Activated CD4-positive, alpha-beta T cell treated with anti-CD3 and anti-CD28 coated beads, Interleukin-2, Interleukin-6, amounts not matched to agents 100 ng/mL and 50 ng/mL, durations not matched to agents 16 hours and 8 hours (primary cell): ENCODE data around the gene YTHDF2.
"Not testable (repeated sequence)": the region's sequence is repeated elsewhere in the genome, so short reads cannot be mapped to it uniquely, and the experiment has no call there.

Experiments used
- DNase-seq: peaks from one replicate; pipeline ENCODE4 v3.0.0-alpha.2; 2020

Gene YTHDF2

DNA sequence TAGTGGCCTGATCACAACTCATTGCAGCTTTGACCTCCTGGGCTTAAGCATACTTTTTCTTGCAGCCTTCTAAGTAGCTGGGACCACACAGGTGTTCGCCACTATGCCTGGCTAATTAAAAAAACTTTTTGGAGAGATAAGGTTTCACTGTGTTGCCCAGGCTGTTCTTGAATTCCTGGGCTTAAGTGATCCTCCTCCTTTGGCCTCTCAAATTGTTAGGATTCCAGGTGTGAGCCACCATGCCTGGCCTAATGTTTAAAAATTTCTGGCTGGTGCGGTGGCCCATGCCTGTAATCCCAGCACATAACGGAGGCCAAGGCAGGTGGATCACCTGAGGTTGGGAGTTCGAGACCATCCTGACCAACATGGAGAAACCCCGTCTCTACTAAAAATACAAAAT, 24.4 kb downstream of the YTHDF2 start:
- no peak for DNase-seq

DNA sequence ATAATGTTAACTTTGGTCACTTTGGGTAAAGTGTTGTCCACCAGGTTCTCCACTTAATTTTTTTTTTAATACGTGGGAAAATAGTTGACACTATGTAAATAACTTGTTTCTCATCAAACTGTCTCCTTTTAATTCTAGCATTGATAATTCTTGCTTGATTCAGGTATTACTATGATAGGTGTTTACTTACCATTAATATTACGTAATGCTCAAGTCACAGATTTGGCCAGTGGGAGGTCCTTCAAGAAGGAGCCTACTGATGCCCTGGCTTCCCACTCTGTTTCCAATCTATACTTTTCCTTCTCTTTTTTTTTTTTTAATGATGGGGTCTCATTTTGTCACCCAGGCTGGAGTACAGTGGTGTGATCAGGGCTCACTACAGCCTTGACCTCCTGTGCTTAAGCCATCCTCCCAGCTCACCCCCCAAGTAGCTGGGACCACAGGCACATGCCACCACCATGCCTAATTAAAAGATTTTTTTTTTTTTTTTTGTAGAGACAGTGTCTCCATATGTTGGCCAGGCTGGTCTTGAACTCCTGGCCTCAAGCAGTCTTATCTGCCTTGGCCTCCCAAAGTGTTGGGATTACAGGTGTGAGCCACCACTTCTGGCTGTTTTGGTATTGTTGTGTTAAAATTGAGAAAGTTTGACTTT, 29.9 kb downstream of the YTHDF2 start:
- DNase-seq, result no peak

DNA sequence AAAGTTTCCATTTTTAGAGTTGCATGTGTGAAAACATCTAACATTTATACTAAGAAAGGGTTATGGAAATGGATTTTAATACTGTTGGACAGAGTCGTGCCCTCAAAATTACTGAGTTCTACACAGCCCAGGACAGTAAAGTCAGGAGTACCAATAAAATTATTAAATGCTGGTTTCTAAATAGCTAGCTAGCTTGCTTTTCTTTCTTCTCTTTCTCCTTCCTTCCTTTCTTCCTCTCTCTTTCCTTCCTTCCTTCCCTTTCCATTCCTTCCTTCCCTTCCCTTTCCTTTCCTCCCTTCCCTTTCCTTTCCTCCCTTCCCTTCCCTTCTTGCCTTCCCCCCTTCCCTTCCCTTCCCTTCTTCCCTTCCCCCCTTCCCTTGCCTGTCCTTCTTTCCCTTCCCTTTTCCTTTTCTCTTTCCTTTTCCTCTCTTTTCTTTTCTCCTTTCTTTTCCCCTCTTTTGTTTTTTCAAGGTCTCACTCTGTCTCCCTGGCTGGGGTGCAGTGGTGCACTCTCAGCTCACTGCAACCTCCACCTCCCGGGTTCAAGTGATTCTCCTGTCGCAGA, 33.9 kb downstream of the YTHDF2 start:
- DNase-seq, result no peak

DNA sequence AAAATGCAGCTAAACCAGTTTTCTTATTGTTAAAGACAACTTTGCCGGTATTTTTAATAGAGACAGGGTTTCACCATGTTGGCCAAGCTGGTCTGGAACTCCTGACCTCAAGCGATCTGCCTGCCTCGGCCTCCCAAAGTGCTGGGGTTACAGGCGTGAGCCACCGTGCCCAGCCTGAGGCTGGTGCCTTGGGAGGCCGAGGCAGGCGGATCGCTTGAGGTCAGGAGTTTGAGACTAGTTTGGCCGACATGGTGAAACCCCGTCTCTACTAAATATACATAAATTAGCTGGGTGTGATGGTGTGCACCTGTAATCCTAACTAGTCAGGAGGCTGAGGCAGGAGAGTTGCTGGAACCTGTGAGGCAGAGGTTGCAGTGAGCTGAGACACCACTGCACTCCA, 35.2 kb downstream of the YTHDF2 start:
- DNase-seq, result not testable (repeated sequence)

DNA sequence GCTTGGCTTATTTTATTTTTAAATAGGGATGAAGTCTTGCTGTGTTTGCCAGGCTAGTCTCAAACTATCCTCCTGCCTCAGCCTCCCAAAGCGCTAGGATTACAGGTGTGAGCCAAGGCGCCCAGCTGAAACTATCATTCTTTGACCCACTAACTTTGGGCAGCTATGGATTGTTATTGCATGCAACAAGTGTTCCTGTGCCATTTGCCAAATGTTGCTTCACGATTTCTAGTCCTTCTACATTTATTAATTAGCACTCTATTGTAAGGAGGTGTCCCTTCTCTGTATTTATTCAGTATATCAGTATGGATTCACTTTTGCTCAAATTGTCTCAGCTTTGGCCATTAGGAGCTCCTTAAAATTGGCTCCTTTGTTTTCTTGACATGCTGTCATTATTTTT, 36.4 kb downstream of the YTHDF2 start:
- no peak for DNase-seq

DNA sequence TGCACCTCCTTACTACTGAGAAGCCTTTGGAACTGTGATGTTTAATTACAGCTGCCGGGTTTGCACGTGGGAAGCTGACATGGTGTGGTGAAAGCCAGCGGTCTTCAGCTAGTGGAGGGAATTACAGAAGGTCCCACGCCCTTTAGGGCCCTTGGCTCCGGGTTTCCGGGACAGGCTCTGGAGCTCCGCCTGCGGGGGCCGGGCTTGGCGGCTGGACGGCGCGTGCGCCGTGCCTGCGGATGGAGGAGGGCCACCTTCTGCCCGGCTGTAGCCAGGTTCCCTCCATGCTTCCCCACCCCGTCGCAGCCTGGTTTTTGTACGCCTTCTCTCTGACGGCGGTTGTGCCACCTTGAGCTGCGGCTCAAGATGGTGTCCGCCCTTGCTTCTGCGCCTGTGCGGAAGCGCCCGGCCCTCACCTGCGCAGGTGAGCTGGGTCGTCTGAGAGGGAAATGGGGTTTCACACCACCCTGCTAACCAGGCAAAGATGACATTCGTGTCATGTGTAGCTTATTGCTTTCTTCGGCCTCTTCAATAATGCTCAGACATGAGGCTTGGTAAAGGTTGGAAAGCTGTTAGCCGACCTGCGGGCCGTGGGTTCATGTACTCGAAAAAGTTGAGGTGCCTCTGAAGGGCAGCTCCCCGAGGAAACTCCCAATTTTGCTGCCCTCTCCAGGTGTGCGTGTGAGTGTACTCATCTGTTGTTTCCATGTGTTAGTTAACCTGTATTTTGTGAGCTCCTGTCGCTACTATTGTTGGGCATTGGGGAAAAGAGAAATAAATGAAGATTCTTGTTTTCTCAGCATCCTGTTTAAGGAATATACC, 38.6 kb downstream of the YTHDF2 start:
- peak; percentile 74 for DNase-seq

DNA sequence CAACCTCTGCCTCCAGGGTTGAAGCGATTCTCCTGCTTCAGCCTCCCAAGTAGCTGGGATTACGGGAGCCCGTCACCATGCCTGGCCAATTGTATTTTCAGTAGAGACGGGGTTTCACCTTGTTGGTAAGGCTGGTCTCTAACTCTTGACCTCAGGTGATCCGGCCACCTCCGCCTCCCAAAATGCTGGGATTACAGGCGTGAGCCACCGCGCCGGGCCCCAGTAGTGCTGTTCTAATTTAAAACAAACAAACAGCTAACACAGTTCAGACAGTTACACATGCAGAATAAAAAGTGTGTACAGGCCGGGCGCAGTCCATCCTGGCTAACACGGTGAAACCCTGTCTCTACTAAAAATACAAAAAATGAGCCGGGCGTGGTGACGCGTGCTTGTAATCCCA, 39.6 kb downstream of the YTHDF2 start:
- no peak for DNase-seq

DNA sequence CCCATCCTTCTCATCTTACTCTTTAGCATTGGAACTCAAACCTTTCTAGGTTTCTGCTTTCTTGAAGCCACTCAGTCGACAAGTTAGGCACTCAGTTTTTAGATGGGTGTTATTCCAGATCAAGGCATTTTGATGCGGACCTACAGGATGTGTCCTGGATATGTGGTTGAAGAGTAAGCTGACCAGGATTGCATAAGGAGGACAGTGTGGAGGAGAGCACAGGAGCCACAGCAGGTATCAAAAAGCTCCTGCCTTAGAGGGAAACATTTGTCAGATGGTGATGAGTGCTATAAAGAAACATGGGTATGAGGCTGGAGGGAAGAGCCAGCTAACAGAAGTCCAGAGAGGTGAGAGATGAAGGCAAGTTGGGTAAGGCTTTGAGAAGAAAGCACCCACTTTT, 41.3 kb downstream of the YTHDF2 start:
- no peak for DNase-seq

DNA sequence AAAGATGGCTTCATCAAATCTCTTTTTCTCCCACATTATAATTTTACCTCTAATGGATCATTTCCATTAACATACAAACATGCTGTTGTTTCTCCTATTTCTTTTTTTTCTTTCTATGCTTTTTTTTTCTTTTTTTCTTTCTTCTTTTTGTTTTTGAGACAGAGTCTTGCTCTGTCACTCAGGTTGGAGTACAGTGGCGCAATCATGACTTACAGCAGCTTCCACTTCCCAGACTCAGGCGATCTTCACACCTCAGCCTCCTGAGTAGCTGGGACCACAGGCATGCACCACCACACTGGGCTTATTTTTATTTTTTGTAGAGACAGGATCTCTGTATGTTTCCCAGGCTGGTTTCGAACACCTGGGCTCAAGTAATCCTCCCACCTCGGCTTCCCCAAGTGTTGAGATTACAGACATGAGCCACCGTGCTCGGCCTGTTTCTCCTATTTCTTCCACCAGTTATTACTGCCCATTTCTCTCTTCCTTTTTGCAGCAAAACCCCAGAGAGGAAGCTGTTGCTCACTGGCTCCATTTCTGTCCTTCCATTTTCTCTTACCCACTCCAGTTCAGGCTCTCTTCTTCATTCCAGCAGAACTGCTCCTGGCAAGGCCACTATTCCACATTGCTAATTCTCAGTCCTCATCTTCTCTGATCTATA, 43.1 kb downstream of the YTHDF2 start:
- DNase-seq, result no peak

DNA sequence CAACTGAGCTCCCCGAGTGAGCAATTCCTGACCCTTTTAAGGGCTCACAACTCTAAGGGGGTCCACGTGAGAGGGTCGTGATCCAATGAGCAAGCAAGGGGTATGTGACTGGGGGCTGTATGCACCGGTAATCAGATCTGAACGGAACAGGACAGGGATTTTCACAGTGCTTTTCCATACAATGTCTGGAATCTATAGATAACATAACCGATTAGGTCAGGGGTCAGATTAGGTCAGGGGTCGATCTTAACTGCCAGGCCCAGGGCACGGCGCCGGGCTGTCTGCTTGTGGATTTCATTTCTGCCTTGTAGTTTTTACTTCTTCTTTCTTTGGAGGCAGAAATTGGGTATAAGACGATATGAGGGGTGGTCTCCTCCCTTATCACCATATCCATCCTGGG, 44.6 kb downstream of the YTHDF2 start:
- no peak for DNase-seq

DNA sequence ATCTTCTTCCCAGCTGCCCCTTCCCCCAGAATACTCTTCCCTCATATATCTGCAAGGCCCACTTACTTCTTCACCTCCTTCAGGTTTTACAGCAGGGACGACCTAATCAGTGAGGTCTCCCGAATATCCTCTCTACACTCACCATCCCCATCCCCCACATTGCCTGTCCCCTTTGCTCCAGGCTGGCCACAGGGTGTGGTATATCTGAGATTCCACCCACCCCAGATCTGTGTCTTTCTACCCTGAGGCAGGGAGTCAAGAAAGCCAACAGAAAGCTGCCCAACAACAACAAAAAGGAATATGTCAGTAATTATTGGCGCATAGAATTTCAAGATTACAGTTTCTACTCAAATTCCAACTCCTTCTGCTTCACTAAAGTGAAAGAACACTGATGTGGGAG, 45.3 kb downstream of the YTHDF2 start:
- DNase-seq, result no peak

DNA sequence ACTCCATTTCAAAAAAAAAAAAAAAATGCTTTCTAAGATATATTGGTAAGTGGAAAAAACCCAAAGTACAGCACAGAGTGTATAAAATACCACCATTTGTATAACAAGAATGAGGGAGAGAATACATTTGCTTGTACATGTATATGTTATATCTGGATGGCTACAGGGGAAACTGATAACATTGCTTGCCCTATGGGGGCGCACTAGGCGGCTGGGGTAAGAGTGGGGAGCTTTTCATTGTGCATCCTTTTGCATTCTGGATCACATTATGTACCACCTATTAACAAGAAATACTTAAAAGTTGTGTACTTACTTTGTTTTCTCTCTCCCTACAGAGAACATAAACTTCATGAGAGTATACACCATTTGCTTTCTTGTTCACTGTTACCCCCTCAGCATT, 46.6 kb downstream of the YTHDF2 start:
- no peak for DNase-seq

DNA sequence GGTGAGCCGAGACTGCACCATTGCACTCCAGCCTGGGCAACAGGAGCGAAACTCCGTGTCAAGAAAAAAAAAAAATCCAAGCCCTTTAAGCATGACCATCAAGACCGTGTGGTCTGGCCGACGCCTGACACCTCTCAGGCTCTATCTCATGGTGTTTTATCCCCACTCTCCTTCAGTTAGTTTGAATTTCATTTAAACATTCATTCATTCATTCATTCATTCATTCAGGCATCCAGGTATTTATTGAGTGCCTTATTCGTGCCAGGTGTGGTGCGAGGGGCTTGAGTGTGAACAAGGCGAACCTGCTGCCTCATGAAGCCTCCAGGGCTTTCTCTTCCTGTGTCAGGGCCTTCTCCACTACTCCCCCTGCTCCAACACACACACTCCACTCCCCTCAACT, 52.7 kb downstream of the YTHDF2 start:
- DNase-seq, result no peak

DNA sequence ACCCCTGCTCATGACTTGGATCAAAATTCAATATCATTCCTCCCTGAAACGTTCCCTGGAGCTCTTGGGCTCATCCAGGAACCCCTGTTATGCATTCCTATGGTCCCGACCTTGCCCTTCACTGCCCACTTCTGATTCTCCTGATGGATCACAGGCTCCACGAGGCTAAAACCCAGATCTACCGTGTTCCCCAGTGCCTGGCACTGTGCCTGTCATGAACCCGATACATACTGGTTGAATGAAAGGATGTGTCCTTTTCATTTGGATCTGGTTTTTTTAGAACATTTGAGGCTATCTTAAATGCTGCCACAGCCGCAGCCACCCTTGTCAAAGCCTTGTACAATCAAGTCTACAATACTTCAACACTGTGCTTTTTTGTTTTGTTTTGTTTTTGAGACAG, 53.1 kb downstream of the YTHDF2 start:
- DNase-seq, result no peak

DNA sequence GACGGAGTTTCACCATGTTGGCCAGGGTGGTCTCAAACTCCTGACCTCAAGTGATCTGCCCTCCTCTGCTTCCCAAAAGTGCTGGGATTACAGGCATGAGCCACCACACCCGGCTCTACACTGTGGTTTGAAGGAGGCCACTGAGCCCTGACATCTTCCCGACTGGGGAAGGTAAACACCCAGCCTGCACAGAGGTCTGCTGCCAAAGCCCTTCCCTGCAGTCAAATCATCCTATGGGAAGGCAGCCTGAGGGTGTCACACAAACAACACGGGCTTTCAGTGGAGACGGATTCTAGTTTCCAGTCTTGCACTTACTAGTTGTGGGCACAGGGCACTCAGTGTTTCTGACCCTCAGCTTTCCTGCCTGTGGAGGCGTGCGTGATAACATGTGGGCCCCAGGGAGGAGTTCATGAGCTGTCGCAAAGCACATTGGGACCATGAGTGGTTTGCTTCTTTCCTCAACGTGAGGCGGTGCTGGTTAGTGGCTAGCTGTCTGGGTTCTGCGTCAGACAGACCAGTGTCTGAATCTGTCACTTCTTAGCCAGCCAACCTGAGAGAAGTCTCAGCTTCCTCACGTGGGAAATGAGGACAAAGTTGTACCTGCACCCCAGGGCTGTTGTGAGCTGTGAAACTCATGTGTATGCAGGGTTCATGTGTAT, 53.8 kb downstream of the YTHDF2 start:
- no peak for DNase-seq

DNA sequence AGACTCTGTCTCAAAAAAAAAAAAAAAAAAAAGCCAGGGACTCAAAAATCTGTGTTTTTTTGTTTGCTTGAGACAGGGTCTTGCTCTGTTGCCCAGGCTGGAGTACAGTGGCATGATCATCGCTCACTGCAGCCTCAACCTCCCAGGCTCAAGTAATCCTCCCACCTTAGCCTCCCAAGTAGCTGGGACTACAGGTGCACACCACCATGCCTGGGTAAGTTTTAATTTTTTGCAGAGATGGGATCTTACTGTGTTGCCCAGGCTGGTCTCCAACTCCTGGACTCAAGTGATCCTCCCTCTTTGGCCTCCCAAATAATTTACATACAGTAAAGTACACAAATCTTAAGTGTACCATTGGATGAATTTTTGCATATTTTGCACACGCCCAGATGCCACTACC, 55.2 kb downstream of the YTHDF2 start:
- not testable (repeated sequence) for DNase-seq

DNA sequence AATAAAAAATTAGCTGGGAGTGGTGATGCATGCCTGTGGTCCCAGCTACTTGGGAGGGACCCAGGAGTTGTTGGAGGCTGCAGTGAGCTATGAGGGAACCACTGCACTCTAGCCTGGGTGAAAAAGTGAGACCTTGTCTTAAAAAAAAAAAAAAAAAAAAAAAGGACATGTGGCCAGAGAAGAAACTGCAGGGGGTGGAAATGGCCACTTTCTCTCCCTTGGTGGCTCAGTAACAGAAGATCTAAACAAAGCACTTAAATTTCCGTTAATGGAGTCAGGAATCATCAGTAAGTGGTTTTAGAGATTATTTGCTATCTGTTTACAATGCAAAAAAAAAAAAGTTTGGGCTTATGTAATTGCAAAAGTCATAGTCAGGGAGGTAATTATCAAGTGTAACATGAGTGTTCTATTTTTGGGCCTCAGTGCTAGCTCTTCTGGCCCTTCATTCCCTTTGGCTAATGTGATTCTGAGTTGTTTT, 55.9 kb downstream of the YTHDF2 start:
- no peak for DNase-seq

DNA sequence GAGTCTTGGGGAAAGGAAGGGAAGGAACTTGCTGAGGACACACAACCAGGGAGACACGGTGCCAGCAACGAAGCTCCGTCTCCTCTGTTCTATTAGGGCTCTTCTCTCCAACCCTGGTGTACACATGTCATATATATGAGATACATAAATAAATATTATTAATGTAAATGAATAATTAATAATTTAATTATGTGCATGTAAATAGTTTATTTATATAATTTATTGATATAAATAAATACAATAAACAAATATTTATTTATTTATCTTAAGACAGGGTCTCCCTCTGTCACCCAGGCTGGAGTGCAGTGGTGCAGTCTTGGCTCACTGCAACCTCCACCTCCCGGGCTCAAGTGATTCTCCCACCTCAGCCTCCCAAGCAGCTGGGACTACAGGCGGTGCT, 57.8 kb downstream of the YTHDF2 start:
- DNase-seq, result not testable (repeated sequence)

DNA sequence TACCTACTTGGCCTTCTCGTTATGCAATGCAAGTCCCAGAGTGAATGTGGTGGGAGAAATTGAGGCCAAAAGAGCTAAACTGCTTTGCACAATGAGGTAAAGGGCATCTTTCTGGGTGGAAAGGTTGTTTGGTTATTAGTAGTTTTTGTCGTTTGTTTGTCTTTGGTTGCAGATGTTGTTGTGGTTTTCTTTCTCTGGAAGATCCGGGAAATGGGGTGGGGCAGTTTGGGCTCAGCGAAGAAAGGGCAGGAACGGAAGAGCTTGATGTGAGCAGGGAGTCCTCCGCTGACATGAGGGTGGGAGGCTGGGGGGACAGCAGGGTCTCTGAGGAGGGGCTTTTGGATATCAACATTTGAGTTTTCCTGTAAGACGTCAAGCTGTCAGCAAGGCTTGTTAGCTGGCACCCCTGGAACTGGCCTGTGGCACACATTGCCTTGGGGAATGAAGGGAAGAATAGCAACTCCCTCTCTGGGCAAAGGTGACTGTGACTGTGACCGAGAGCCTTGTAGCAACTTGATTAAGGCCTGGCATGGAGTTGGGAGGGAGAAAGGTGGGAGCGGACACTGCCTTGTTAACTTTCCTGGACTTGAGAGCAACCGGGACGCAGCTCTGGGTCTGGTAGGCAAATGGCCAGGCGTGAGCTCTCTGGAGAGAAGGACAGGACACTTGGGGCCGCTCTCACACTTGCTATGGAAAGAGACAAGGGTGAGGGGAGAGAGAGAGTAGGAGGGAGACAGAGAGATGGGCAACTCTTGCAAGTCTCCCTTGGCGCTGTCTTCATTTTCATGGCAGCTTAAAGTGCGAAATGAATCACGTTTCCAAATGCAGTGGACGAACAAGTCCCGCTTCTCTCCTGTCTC, 59.8 kb downstream of the YTHDF2 start:
- DNase-seq, result no peak

DNA sequence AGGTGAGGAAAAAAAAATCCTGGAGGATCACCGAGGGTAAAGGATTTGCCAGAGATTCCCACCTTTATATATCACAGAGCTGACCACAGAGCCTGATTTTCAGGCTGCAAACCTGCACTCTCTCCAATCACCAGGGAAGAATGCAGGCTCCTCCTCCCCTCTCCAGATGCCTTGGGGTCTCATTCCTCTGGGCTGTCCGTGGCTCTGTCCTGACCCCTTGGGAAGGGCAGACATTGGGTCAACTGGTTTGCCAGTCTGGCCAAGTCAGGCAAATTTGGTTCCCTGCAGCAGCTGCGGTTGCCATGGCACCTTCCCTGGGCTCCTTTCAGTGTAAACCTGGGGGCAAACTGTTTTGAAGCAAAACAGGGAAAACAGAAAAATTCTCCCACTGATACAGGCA, 63.6 kb downstream of the YTHDF2 start:
- DNase-seq, result no peak

DNA sequence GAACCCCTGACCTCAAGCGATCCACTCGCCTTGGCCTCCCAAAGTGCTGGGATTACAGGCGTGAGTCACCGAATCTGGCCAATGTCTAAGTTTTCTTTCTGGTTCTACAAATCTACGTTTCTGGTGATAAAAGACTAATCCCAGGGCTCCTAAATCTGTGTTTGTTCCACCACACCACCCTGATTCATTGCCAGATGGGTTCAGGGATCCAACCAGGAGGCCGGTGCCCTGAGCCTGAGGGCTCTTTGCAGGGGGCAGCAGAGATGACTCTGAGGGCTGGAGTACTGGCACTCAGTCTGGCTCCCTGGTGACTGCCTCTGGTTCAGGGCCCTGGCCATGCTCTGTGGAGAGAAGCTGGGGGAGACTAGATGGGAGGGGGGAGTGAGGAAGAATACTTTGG, 64.7 kb downstream of the YTHDF2 start:
- no peak for DNase-seq

DNA sequence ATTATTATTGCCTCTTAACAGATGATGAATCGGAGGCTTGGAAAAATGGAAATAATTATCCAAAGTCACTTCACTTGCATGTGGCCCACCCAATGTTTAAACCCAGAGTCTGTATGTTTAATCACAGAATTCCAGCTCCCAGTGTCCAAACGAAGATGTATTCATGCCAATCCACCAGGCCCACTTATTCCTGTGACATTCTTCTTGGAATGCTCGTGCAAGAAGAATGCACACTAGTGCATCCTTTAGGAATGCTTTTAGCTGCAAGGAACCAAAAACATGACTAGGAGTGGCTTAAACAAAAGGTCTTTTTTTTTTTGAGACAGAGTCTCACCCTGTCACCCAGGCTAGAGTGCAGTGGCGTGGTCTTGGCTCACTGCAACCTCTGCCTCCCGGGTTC, 66.3 kb downstream of the YTHDF2 start:
- DNase-seq, result no peak
